H1 (cell line): ENCODE results near the gene FADS3. TPM values are rescaled to one million over a fixed set of nuclear protein-coding genes. Genes with fewer than 3 reads are reported as not detected.

Source experiments
- SP4 ChIP-seq: IDR thresholded peaks from 2 replicates; pipeline ENCODE4 v1.6.1; 2012; ENCODE audit warnings: low read length, inconsistent platforms
- polyA plus RNA-seq, 7 experiments: library from polyadenylated mRNA; depleted of rRNA in 3 of 7; stranded (reverse) in 5 of 7; unstranded in 2 of 7; fragments of >200 nt in 5 of 7; fragments of 200-250 nt in 2 of 7; gene quantifications; 1 replicate in 5 of 7; 2 replicates in 1 of 7; 4 replicates in 1 of 7; pipeline versions ENCODE4 v1.2.1 to v1.2.3, GENCODE V29; 2011 to 2013; ENCODE audit warnings: missing spikeins in 2 of 7, mixed read lengths in 2 of 7
- total RNA-seq: library from RNA; stranded (reverse); fragmentation: NEBNext Ultra II Directional; extraction: Animal tissue kit (Norgen Biotek cat#: 25700); gene quantifications from 2 replicates; pipeline ENCODE4 v1.2.1, GENCODE V29; 2021

FADS3 gene
- total and polyA plus RNA-seq, 2 of the 8 experiments (the other 6 are each of a cell fraction or from before 2014, with no cell fraction given): 43.8 to 76.3 TPM

- TF ChIP-seq SP4: no peak
Observed at GRCh38 chr11:61907282-61907681, 15.9 kb upstream of the FADS3 start (continued).
